Stimulated activated naive CD8-positive, alpha-beta T cell treated with anti-CD3 and anti-CD28 coated beads, Interleukin-15, Interleukin-2, amounts not matched to agents 100 ng/mL and 50 ng/mL, for 24 hours (primary cell): Measurements from ENCODE around the gene LIMS1.
"Not testable (repeated sequence)": the region's sequence is repeated elsewhere in the genome, so short reads cannot be mapped to it uniquely, and the experiment has no call there.

Experiments used
- H3K27ac Mint-ChIP-seq: one replicate; pipeline ENCODE4 v1.8.0; 2021; ENCODE audit warnings: mild to moderate bottlenecking, mixed read lengths
- H3K27me3 Mint-ChIP-seq: one replicate; pipeline ENCODE4 v1.8.0; 2021; ENCODE audit warnings: mixed read lengths
- H3K36me3 Mint-ChIP-seq: one replicate; pipeline ENCODE4 v1.8.0; 2021; ENCODE audit warnings: low read depth, mixed read lengths
- H3K4me1 Mint-ChIP-seq: one replicate; pipeline ENCODE4 v1.8.0; 2021; ENCODE audit warnings: low read depth, mixed read lengths
- H3K4me3 Mint-ChIP-seq: one replicate; pipeline ENCODE4 v1.8.0; 2021; ENCODE audit warnings: mild to moderate bottlenecking, mixed read lengths
- H3K9me3 Mint-ChIP-seq: one replicate; pipeline ENCODE4 v1.8.0; 2021; ENCODE audit warnings: mixed read lengths

Gene LIMS1

GRCh38 chr2:108536911-108537310 lies 2.6 kb downstream of the LIMS1 start:
- H3K27ac Mint-ChIP-seq = no peak overlapping the region
- no peak overlapping the region for H3K4me3 Mint-ChIP-seq
- no peaks in the 10 kb centered on the region for H3K9me3 Mint-ChIP-seq
- H3K36me3 Mint-ChIP-seq = peaks cover 5% of the 10 kb centered on the region
- H3K27me3 Mint-ChIP-seq = no peaks in the 10 kb centered on the region
- peaks cover 30% of the 10 kb centered on the region for H3K4me1 Mint-ChIP-seq

GRCh38 chr2:108538000-108538625 lies 3.8 kb downstream of the LIMS1 start:
- H3K9me3 Mint-ChIP-seq = no peaks in the 10 kb centered on the region
- H3K36me3 Mint-ChIP-seq = peaks cover 5% of the 10 kb centered on the region
- H3K27ac Mint-ChIP-seq = no peak overlapping the region
- no peak overlapping the region for H3K4me3 Mint-ChIP-seq
- no peaks in the 10 kb centered on the region for H3K27me3 Mint-ChIP-seq
- H3K4me1 Mint-ChIP-seq = peaks cover 27% of the 10 kb centered on the region

- peaks cover 11% of the 10 kb centered on the region for H3K4me1 Mint-ChIP-seq
- no peaks in the 10 kb centered on the region for H3K27me3 Mint-ChIP-seq
- no peaks in the 10 kb centered on the region for H3K9me3 Mint-ChIP-seq
- no peak overlapping the region for H3K4me3 Mint-ChIP-seq
- peaks cover 14% of the 10 kb centered on the region for H3K36me3 Mint-ChIP-seq
- H3K27ac Mint-ChIP-seq = no peak overlapping the region
These were observed 7.2 kb downstream of the LIMS1 start for GRCh38 chr2:108541451-108541850.

GRCh38 chr2:108542071-108542470 lies 7.8 kb downstream of the LIMS1 start:
- Mint-ChIP-seq H3K27ac (no peak overlapping the region), H3K4me1 (peaks cover 12% of the 10 kb centered on the region), H3K27me3 (no peaks in the 10 kb centered on the region), H3K9me3 (no peaks in the 10 kb centered on the region), H3K4me3 (no peak overlapping the region), H3K36me3 (peaks cover 14% of the 10 kb centered on the region)

GRCh38 chr2:108547606-108548005 lies 13.3 kb downstream of the LIMS1 start:
- H3K27me3 Mint-ChIP-seq = no peaks in the 10 kb centered on the region
- no peaks in the 10 kb centered on the region for H3K9me3 Mint-ChIP-seq
- H3K4me1 Mint-ChIP-seq = peaks cover 8% of the 10 kb centered on the region
- H3K36me3 Mint-ChIP-seq = peaks cover 9% of the 10 kb centered on the region
- no peak overlapping the region for H3K27ac Mint-ChIP-seq
- no peak overlapping the region for H3K4me3 Mint-ChIP-seq

GRCh38 chr2:108548208-108549003 lies 14.1 kb downstream of the LIMS1 start:
- no peak overlapping the region for H3K4me3 Mint-ChIP-seq
- H3K36me3 Mint-ChIP-seq = peaks cover 9% of the 10 kb centered on the region
- H3K27ac Mint-ChIP-seq = no peak overlapping the region
- H3K4me1 Mint-ChIP-seq = peaks cover 8% of the 10 kb centered on the region
- H3K27me3 Mint-ChIP-seq = no peaks in the 10 kb centered on the region
- H3K9me3 Mint-ChIP-seq = no peaks in the 10 kb centered on the region

GRCh38 chr2:108552566-108552965 lies 18.3 kb downstream of the LIMS1 start:
- Mint-ChIP-seq H3K4me1 (no peaks in the 10 kb centered on the region), H3K27ac (no peak overlapping the region), H3K27me3 (no peaks in the 10 kb centered on the region), H3K36me3 (no peaks in the 10 kb centered on the region), H3K4me3 (no peak overlapping the region), H3K9me3 (no peaks in the 10 kb centered on the region)

GRCh38 chr2:108553209-108553919 lies 19.1 kb downstream of the LIMS1 start:
- Mint-ChIP-seq H3K36me3 (no peaks in the 10 kb centered on the region), H3K4me3 (no peak overlapping the region), H3K27me3 (no peaks in the 10 kb centered on the region), H3K4me1 (no peaks in the 10 kb centered on the region), H3K9me3 (no peaks in the 10 kb centered on the region), H3K27ac (no peak overlapping the region)

- H3K4me3 Mint-ChIP-seq = no peak overlapping the region
- no peaks in the 10 kb centered on the region for H3K36me3 Mint-ChIP-seq
- no peaks in the 10 kb centered on the region for H3K4me1 Mint-ChIP-seq
- H3K27me3 Mint-ChIP-seq = no peaks in the 10 kb centered on the region
- H3K9me3 Mint-ChIP-seq = no peaks in the 10 kb centered on the region
- H3K27ac Mint-ChIP-seq = no peak overlapping the region
These were observed 20.3 kb downstream of the LIMS1 start for GRCh38 chr2:108554528-108554927.

- no peak overlapping the region for H3K4me3 Mint-ChIP-seq
- no peaks in the 10 kb centered on the region for H3K4me1 Mint-ChIP-seq
- H3K27ac Mint-ChIP-seq = no peak overlapping the region
- H3K36me3 Mint-ChIP-seq = no peaks in the 10 kb centered on the region
- no peaks in the 10 kb centered on the region for H3K9me3 Mint-ChIP-seq
- H3K27me3 Mint-ChIP-seq = no peaks in the 10 kb centered on the region
These were observed 21.3 kb downstream of the LIMS1 start for GRCh38 chr2:108555572-108555971.

GRCh38 chr2:108556581-108556980 lies 22.3 kb downstream of the LIMS1 start:
- not testable (repeated sequence) for H3K9me3 Mint-ChIP-seq, H3K27ac Mint-ChIP-seq, H3K4me1 Mint-ChIP-seq, H3K36me3 Mint-ChIP-seq, H3K4me3 Mint-ChIP-seq, H3K27me3 Mint-ChIP-seq

- H3K27ac Mint-ChIP-seq = no peak overlapping the region
- H3K4me1 Mint-ChIP-seq = peaks cover 3% of the 10 kb centered on the region
- H3K27me3 Mint-ChIP-seq = no peaks in the 10 kb centered on the region
- no peak overlapping the region for H3K4me3 Mint-ChIP-seq
- H3K9me3 Mint-ChIP-seq = no peaks in the 10 kb centered on the region
- peaks cover 5% of the 10 kb centered on the region for H3K36me3 Mint-ChIP-seq
These were observed 26.1 kb downstream of the LIMS1 start for GRCh38 chr2:108560241-108560811.

GRCh38 chr2:108560895-108561530 lies 26.7 kb downstream of the LIMS1 start:
- Mint-ChIP-seq H3K4me3 (no peak overlapping the region), H3K27me3 (no peaks in the 10 kb centered on the region), H3K27ac (no peak overlapping the region), H3K4me1 (peaks cover 9% of the 10 kb centered on the region), H3K9me3 (no peaks in the 10 kb centered on the region), H3K36me3 (peaks cover 5% of the 10 kb centered on the region)

- peaks cover 5% of the 10 kb centered on the region for H3K36me3 Mint-ChIP-seq
- H3K4me1 Mint-ChIP-seq = peaks cover 10% of the 10 kb centered on the region
These were observed 28.0 kb downstream of the LIMS1 start for GRCh38 chr2:108562274-108562673.

GRCh38 chr2:108564510-108564909 lies 30.2 kb downstream of the LIMS1 start:
- H3K4me1 Mint-ChIP-seq = peaks cover 10% of the 10 kb centered on the region
- peaks cover 5% of the 10 kb centered on the region for H3K36me3 Mint-ChIP-seq
- no peaks in the 10 kb centered on the region for H3K9me3 Mint-ChIP-seq
- no peak overlapping the region for H3K4me3 Mint-ChIP-seq
- no peak overlapping the region for H3K27ac Mint-ChIP-seq
- H3K27me3 Mint-ChIP-seq = no peaks in the 10 kb centered on the region

More at GRCh38 chr2:108562274-108562673, 28.0 kb downstream of the LIMS1 start:
- H3K4me3 Mint-ChIP-seq = no peak overlapping the region
- H3K9me3 Mint-ChIP-seq = no peaks in the 10 kb centered on the region
- H3K27me3 Mint-ChIP-seq = no peaks in the 10 kb centered on the region
- H3K27ac Mint-ChIP-seq = no peak overlapping the region
